T47D (cell line): ENCODE results near the gene BEST1.

ENCODE experiments used
- DNase-seq, 2 experiments: peaks; one replicate each; pipeline versions ENCODE4 v3.0.0 to v3.0.0-alpha.2; 2011 to 2012; ENCODE audit warnings: low read depth in 1 of 2, low spot score in 1 of 2
- JUND ChIP-seq: IDR thresholded peaks from 2 replicates; pipeline ENCODE4 v1.6.1; 2012; ENCODE audit warnings: low read depth
- in situ Hi-C: cut with HindIII; loops from 2 replicates; pipeline ENCODE4 v1.10.0; 2016; ENCODE audit warnings: low sequenced_read_pairs, low pct_unique_long_range_greater_than_20kb

Gene BEST1

GRCh38 chr11:61918938-61919704, 31.0 kb upstream of the BEST1 start:
- DNase-seq: no peak
- TF ChIP-seq JUND: no peak
- in situ Hi-C loops: no loop called here

- TF ChIP-seq JUND: no peak
- DNase-seq: no peak
- in situ Hi-C loops: no loop called here
Observed at GRCh38 chr11:61919705-61920631, 30.2 kb upstream of the BEST1 start.

- in situ Hi-C loops: no loop called here
- DNase-seq: no peak
- TF ChIP-seq JUND: no peak
Observed at GRCh38 chr11:61921446-61921845, 28.7 kb upstream of the BEST1 start.

GRCh38 chr11:61922539-61922938, 27.6 kb upstream of the BEST1 start:
- no peak for TF ChIP-seq JUND
- in situ Hi-C loops: no loop called here
- DNase-seq: no peak

GRCh38 chr11:61923166-61924063, 26.7 kb upstream of the BEST1 start:
- in situ Hi-C loops: no loop called here
- no peak for TF ChIP-seq JUND
- DNase-seq: peak in 1 of 2 experiments; percentile 31

GRCh38 chr11:61924064-61924455, 26.1 kb upstream of the BEST1 start:
- no peak for TF ChIP-seq JUND

GRCh38 chr11:61925736-61926135, 24.4 kb upstream of the BEST1 start:
- TF ChIP-seq JUND: no peak
- DNase-seq: no peak
- in situ Hi-C loops: no loop called here

More at GRCh38 chr11:61924064-61924455, 26.1 kb upstream of the BEST1 start:
- in situ Hi-C loops: no loop called here
- DNase-seq: no peak

- in situ Hi-C loops: no loop called here
- DNase-seq: no peak
- no peak for TF ChIP-seq JUND
Observed at GRCh38 chr11:61926235-61926634, 23.9 kb upstream of the BEST1 start.

- DNase-seq: no peak
- in situ Hi-C loops: no loop called here
- no peak for TF ChIP-seq JUND
Observed at GRCh38 chr11:61927501-61927900, 22.6 kb upstream of the BEST1 start.

GRCh38 chr11:61928606-61929005, 21.5 kb upstream of the BEST1 start:
- in situ Hi-C loops: no loop called here
- no peak for DNase-seq
- no peak for TF ChIP-seq JUND

- in situ Hi-C loops: no loop called here
- no peak for DNase-seq
- TF ChIP-seq JUND: no peak
Observed at GRCh38 chr11:61930933-61931332, 19.2 kb upstream of the BEST1 start.

- TF ChIP-seq JUND: no peak
- in situ Hi-C loops: no loop called here
- no peak for DNase-seq
Observed at GRCh38 chr11:61935861-61936260, 14.3 kb upstream of the BEST1 start.
